Head of caudate nucleus (tissue), 42 donors: ENCODE data around the gene GPR157.
"Not testable (repeated sequence)": the region's sequence is repeated elsewhere in the genome, so short reads cannot be mapped to it uniquely, and the experiment has no call there.

Experiments used
- DNase-seq, 42 donors: peaks; one replicate each; pipeline versions ENCODE4 v3.0.0 to v3.0.0-alpha.2; 2020 to 2021; ENCODE audit warnings: mixed read lengths in 7 of 42
- intact Hi-C: fragments of 100-400 bp; cut with DNase I; formaldehyde crosslinking; loops from one replicate; pipeline ENCODE4 v1.15.0; 2022

Gene GPR157, protein sequence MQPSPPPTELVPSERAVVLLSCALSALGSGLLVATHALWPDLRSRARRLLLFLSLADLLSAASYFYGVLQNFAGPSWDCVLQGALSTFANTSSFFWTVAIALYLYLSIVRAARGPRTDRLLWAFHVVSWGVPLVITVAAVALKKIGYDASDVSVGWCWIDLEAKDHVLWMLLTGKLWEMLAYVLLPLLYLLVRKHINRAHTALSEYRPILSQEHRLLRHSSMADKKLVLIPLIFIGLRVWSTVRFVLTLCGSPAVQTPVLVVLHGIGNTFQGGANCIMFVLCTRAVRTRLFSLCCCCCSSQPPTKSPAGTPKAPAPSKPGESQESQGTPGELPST

DNA sequence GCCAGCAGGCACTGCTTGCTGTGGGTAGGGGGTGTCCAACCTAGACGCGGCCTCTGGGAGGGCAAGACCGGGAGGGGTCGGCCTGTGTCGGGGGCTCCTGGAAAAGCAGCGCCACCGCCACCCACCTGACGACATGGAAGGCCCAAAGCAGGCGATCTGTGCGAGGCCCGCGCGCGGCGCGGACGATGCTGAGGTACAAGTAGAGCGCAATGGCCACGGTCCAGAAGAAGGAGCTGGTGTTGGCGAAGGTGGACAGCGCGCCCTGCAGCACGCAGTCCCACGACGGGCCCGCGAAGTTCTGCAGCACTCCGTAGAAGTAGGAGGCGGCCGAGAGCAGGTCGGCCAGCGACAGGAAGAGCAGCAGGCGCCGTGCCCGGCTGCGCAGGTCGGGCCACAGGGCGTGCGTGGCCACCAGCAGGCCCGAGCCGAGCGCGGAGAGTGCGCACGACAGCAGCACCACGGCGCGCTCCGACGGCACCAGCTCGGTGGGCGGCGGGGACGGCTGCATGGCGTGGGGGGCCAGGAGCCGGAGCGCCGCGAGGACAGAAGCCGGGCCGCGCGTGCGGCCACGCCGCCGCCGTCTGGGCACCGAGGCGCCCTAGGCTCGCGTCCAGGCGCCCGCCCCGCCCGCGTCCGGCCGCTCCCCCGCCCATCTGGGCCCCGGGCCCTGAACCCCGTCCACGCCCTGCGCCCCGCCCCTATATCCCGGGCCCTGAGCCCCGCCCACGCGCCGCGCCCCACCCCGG, at the start of gene GPR157:
Gene GPR157 (minus strand): TSS at position 583 of the 746 bp plus-strand sequence. CDS start 75 bp downstream, at position 508.
- peak in 39 of 42 donors; percentile 25 to 77 (median 57) for DNase-seq
- intact Hi-C loops, result no loop called here

DNA sequence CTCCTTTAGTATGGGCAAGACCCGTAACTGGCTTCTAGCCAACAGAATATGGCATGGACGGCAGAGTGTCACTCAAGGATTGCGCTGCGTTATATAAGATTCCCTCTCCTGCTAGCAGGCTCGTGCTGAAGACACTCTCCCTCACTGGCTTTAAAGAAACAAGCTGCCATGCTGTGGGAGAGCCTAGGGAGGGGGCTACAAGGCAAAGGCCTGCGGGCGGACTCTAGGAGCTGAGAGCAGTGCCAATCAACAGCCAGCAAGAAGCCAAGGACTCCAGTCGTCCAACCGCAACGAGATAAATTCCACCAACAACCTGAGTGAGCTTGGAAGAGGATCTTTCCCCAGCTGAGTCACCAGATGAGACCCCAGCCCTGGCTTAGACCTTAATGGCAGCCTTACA, 45.9 kb upstream of the GPR157 start:
- intact Hi-C loops, result no loop called here
- no peak for DNase-seq

DNA sequence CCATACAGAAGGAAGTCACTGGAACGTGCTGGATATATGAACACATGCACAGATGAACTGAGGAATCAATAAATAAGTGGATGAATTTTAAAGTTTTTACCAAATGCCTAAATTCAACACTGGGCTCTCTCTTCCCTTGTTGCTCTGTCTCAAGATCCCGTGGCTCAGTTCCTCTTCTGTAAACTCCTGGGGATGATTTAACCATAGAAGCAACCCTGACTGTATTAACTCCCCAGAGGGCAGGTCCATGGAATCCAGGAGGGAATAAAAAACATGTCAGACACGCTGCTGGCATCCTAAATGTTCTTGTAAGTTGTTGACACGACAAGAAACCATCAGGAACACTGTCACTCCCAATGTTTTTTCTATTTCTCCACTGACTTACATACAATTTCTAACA, 45.3 kb upstream of the GPR157 start:
- intact Hi-C loops, result no loop called here
- DNase-seq, result no peak

DNA sequence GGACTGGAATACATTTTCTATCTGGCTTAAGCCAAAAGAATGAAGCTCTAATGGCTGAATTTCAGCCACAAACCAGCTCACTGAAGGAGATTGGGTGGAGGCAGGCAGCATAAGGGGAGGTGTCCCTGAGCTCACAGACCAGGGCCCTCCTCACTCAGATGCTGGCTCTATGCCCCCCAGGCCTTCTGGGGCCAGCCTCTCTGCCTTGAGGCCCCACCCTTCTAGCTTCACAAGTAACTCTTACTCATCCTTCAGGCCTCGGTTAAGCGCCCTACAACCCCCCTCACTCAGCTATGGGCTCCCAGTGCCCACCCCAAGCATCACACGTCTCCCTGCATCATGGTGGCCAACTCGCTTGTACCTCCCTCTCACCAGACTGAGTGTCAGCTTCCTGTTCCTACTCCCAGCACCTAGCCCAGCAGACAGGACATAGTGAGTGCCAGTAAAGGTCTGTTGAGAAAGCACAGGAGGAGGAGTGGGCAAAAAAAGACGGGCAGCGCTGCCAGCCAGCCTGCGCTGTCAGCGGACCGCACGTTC, 40.8 kb upstream of the GPR157 start:
- intact Hi-C loops, result no loop called here
- DNase-seq, result no peak

DNA sequence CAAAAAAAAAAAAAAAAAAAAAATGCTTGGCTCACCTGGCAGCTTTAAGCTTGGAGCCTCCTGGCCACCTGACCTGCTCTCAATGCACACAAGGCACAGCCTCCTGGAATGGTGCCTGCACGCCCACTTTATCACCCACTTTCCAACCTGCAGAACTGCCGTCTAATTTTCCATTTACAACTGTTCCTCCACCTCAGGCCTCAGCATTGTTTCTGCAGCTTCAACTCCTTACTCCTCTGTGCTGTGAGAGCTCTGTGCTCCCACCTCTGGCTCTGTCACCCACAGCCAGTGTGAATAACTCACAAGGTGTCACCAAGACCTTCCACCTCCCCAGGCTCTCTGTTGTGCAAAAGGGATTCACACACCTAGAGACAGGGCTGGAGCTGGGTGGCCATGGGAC, 38.7 kb upstream of the GPR157 start:
- DNase-seq, result peak in 38 of 42 donors; percentile 16 to 88 (median 52)
- intact Hi-C loops, result no loop called here

DNA sequence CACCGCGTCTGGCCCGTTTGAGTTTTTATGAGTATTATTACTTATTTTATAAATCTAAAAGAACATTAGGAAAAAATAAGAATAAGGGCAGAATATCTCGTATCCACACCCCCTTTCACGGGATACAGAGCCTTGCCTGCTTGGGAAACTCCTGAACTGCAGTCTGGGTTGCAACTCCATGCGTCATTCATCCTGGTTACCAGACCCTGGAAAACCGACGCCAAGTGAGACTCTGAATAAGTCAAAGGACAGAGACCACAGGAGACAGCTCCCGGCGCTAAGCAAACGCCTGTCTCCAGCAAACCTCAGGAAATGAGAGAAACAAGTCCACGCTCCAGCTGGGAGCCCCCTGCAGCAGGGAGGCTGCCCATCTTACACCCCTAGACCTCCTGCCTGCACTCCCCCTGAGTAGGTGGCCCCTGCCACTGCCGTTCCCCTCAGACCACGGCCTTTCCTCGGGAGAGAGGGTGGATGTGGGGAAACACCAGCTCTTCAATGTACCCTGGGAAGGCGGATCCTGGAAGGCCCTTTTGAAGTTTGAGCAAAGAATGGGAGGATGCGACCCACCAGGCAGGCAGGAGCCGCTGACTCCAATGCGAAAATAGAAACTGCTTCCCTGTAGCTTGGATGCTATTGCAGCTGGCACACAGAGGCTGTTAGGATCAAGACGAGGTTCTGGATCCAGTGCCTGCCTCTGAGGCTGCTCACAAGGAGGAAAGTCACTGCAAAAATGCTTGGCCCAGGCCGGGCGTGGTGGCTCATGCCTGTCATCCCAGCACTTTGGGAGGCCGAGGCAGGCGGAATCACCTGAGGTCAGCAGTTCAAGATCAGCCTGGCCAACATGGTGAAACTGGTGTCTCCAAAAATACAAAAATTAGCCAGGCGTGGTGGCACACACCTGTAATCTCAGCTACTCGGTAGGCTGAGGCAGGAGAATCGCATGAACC, 37.7 kb upstream of the GPR157 start:
- intact Hi-C loops, result no loop called here
- DNase-seq, result no peak

DNA sequence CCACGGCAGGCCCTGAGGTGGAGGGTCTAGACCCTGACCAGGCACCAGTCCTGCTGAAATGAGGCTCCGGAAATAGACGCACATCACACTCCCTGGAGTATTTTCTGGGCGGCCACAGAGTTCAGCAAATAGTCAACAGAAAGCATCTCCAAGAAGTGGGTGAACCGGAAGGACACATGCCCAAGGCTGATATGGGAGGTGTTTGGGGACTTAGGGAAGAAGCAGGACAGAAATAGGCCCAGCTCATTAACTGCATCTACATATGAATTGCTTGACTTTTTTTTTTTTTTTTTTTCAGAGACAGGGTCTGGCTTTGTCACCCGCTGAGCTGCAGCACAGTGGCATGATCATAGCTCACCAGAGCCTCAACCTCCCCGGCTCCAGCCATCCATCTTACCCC, 36.5 kb upstream of the GPR157 start:
- no peak for DNase-seq
- intact Hi-C loops, result no loop called here

DNA sequence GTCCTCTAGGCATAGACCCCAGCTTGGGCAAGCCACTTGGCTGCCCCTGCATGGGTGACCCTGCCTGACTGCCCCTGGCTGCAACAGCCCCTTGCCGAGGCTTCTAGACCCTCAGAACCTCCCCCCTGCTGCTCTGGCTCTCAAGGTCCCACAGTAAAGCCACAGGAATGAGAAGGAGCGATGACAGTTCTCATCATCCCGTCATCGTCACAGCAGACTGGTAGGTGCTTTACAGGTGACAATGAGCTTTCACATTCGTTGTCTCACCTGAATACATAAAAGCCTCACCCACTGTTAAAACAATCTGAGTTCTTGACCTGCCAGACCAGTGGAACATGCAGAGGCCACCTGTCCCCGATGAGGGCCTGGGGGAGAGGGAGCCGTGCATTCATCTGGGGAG, 36.0 kb upstream of the GPR157 start:
- intact Hi-C loops, result no loop called here

DNA sequence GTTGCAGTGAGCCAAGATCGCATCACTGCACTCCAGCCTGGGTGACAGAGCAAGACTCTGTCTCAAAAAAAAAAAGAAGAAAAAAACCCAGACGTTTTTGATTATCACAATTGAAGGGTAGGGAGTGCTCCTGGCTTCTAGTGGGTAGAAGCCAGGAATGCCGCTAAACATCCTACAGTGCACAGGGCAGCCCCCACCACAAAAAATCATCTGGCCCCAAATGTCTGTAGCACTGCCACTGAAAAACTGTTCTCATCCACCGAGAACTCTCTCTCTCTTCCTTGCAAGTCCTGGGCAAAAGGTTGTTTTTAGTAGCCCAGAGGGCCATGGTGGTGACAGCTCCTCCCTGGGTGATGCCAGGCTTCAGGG, 35.6 kb upstream of the GPR157 start:
- intact Hi-C loops, result no loop called here

More for the DNA sequence above, 36.0 kb upstream of the GPR157 start:
- no peak for DNase-seq

DNA sequence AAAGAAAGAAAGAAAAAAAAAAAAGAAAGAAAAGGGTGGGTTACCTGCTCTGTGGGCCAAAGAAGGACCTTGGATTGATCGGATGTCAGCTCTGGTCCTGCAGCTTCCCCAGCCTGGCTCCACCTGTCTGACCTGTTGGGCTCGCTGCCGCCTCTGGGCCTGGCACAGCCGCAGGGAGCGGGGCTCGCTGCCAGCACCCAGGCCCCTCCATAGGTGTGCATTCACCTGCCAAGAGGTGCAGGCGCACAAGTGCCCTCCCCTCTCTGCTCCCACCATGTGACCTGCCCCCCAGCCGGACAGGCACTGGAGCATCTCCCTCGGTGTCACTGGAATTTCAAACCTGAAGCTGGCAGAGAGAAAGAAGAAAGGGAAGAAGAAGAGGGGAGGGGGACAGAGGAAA, 33.1 kb upstream of the GPR157 start:
- intact Hi-C loops, result no loop called here
- no peak for DNase-seq

More for the DNA sequence above, 35.6 kb upstream of the GPR157 start:
- DNase-seq, result no peak

DNA sequence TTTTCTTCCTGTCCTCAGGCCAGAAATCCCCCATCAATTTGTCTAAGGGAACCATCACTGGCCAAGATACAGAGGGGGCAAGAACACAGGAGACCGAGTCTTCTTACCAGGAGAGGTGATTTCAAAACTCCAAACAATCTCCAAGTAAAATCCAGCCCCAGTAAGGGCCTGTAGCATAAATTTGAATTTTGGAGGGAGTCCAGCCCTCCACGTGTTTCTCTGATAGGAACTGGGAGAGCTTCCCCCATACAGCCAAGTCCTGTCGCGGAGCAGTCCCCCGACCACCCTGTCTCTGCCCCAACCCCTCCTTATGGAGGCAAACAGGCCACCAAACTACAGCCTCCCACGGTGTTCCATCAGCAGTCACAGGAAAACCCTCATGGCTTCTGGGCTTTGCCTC, 32.4 kb upstream of the GPR157 start:
- DNase-seq, result no peak
- intact Hi-C loops, result no loop called here

DNA sequence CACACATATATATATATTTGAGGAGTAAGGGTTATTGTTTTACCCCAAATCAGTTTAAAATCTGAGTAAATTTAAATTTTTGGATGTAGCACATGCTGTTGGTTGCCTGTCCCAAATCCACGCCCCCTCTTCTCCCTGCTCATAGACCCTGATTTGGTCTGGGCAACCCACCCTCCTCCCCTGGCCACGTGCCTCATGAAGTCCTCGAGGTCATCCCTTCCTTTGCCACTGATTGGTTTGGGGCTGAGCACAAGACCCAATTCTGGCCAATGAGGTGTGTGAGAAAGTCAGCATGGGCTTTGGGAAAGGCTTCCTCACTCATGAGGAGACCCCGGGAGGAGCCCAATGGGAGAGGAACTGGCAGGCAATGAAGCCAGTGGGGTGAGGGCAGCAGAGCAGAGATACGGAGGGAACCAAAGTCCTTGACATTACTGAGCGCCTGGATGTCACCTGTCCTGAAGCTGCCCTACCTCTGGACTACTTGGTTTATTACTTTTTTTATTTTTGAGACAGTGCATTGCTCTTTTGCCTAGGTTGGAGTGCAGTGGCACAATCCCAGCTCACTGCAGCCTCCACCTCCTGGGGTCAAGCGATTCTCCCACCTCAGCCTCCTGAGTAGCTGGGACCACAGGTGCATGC, 31.3 kb upstream of the GPR157 start:
- intact Hi-C loops, result no loop called here
- no peak for DNase-seq

DNA sequence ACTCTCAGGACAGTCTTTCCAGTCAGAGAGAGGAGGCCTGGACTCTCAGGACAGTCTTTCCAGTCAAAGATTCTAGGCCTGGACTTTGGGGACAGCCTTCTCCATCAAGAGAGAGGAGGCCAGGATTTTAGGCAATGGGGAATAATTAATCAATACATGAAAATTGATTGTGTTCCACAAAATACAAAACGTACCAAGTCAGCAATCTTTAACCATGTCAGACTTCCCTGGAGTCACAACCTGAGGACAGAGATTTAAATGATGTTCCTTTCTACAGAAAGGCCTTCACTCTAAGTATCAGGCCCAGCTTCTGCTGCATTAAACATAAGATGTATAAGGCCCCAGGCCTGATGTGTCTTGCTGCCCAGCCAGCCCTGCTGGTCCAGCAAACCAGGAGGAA, 27.0 kb upstream of the GPR157 start:
- intact Hi-C loops, result no loop called here
- DNase-seq, result no peak

DNA sequence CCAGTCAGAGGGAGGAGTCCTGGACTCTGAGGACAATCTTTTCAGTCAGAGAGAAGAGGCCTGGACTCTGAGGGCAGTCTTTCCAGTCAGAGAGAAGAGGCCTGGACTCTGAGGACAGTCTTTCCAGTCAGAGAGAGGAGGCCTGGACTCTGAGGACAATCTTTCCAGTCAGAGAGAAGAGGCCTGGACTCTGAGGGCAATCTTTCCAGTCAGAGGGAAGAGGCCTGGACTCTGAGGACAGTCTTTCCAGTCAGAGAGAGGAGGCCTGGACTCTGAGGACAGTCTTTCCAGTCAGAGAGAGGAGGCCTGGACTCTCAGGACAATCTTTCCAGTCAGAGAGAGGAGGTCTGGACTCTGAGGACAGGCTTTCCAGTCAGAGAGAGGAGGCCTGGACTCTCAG, 26.5 kb upstream of the GPR157 start:
- DNase-seq, result not testable (repeated sequence)

DNA sequence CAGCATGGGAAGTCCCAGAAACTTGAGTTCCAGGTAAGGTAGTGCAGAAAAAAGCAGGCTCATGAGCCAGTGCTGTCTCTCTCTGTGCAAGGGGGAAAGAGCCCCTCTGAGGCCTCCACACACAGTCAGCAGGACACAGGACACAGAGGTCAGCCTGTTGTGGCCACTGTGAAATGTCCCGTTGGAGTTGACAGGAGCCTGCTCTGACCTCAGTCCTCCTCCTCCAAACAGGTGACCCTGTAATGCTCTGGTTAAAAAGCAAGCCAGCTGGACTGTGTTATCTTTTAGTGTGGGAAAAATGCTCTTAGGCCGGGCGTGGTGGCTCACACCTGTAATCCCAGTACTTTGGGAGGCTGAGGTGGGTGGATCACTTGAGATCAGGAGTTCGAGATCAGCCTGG, 24.2 kb upstream of the GPR157 start:
- intact Hi-C loops, result no loop called here
- DNase-seq, result no peak

More for the DNA sequence above, 26.5 kb upstream of the GPR157 start:
- intact Hi-C loops, result not testable (repeated sequence)

DNA sequence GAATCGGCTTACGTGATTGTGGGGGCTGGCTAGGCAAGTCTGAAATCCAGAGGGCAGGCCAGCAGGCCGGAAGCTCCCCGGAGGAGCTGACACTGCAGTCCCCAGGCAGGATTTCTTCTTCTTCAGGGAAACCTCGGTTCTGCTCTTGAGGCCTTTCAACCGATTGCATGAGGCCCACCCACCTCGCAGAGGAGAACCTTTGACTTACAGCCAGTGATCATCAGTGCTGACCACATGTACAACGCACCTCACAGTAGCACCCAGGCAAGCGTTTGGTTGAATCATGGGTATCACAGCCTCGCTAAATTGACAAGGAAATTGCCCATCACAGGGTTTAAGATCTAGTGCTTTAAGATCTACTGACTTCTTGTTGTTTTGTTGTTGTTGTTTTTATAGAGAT, 23.6 kb upstream of the GPR157 start:
- DNase-seq, result no peak
- intact Hi-C loops, result no loop called here

DNA sequence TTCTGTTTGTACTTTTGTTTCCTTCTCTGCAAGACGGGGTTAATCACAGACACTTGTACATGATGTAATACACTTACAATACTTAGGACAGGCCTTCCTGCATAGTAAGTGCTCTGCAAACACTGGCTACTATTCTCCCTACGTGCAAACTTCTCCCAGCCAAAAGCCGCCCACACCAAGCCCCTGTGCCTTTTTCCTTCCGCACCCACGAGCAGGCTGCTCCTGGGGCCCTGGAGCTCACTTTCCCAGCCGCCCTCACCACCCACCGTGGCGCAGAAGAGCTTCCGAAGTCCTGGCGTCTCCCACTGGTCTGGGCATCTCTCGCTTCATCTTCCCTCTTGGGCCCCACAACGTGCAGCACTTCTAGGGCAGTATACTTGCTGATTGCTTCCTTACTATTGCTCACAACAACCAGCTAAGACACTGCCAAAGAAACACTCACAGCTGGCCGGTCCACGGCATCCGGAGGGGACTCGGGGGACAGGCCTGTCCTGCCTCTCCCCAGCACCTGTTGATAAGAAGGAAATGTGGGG, 22.5 kb upstream of the GPR157 start:
- DNase-seq, result no peak
- intact Hi-C loops, result no loop called here

DNA sequence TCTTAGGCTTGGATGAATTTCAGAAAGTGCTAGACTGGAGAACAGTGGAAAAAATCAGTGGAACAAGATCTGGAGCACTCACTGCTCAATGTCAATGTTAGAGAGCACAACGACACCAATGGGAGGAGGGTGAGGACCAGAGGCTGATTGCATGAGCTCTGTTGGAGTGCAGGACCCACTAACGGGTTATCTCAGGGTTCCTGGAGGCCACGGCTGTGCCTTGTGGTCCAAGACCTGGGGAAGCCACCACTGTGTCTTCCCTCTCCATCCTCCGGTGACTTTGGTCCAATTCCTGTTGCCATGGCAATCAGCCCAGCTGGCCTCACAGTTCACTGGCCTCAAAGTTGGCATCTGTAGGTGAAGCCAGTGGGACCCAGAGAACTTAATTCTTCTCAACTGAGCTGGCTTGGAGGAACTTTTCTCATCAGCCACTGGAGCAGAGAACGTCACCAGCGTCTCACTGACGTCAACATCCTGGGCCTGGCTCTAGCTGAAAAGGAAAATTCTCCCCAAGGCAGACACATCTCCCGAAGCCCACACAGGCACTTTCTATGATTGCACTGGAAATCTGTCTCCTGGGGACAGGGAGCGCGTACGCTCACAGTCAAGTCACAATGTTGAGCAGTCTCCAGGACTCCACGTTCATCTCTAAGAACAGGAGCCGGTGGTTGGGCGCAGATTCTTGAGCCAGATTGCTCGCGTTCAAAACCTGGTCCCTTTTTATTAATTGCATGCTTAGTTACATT, 21.9 kb upstream of the GPR157 start:
- peak in 6 of 42 donors; percentile 3 to 40 (median 22) for DNase-seq
- intact Hi-C loops, result no loop called here
